IPS-20b (cell line): Measurements from ENCODE around the gene KCNA5.

Source experiments
- H3K27ac ChIP-seq: one replicate; pipeline ENCODE4 v1.5.1; 2013; ENCODE audit warnings: low read length
- H3K27me3 ChIP-seq: 2 replicates; pipeline ENCODE4 v1.6.1; 2013; ENCODE audit warnings: mild to moderate bottlenecking, low read length, inconsistent platforms; ENCODE audit not compliant: insufficient read depth
- H3K36me3 ChIP-seq: 2 replicates; pipeline ENCODE4 v1.6.1; 2013; ENCODE audit warnings: low read depth, mild to moderate bottlenecking, inconsistent platforms, low read length, moderate library complexity; ENCODE audit not compliant: insufficient read depth
- H3K4me1 ChIP-seq: 2 replicates; pipeline ENCODE4 v1.6.1; 2013; ENCODE audit warnings: mild to moderate bottlenecking, control low read depth, inconsistent platforms, low read length, moderate library complexity; ENCODE audit not compliant: insufficient read depth
- H3K4me3 ChIP-seq: 2 replicates; pipeline ENCODE4 v1.5.1; 2013; ENCODE audit warnings: mild to moderate bottlenecking, low read length, inconsistent platforms
- H3K9ac ChIP-seq: 2 replicates; pipeline ENCODE4 v1.6.1; 2013; ENCODE audit warnings: low read depth, mild to moderate bottlenecking, inconsistent platforms, low read length, moderate library complexity
- H3K9me3 ChIP-seq: 2 replicates; pipeline ENCODE4 v1.6.1; 2013; ENCODE audit warnings: mild to moderate bottlenecking, low read depth, low read length, inconsistent platforms; ENCODE audit not compliant: insufficient read depth

The KCNA5 gene

GRCh38 chr12:5068619-5069018 lies 24.9 kb downstream of the KCNA5 start:
- Histone ChIP-seq H3K36me3 (no peaks in the 10 kb centered on the region), H3K27me3 (peaks cover 3% of the 10 kb centered on the region; the same call in 1 of the 2 replicates), H3K9ac (no peak overlapping the region), H3K27ac (no peak overlapping the region), H3K9me3 (no peaks in the 10 kb centered on the region), H3K4me1 (peaks cover 5% of the 10 kb centered on the region; the same call in 1 of the 2 replicates), H3K4me3 (no peak overlapping the region)

- Histone ChIP-seq H3K9ac (no peak overlapping the region), H3K4me1 (peaks cover 5% of the 10 kb centered on the region; the same call in 1 of the 2 replicates), H3K27ac (no peak overlapping the region), H3K27me3 (no peaks in the 10 kb centered on the region), H3K4me3 (no peak overlapping the region), H3K36me3 (no peaks in the 10 kb centered on the region), H3K9me3 (no peaks in the 10 kb centered on the region)
Measured at GRCh38 chr12:5070090-5070489, 26.4 kb downstream of the KCNA5 start.

GRCh38 chr12:5071496-5071895 lies 27.8 kb downstream of the KCNA5 start:
- no peaks in the 10 kb centered on the region for H3K36me3 ChIP-seq
- no peaks in the 10 kb centered on the region for H3K9me3 ChIP-seq
- no peaks in the 10 kb centered on the region for H3K27me3 ChIP-seq
- peaks cover 5% of the 10 kb centered on the region; the same call in 1 of the 2 replicates for H3K4me1 ChIP-seq
- no peak overlapping the region for H3K27ac ChIP-seq
- H3K9ac ChIP-seq: no peak overlapping the region
- H3K4me3 ChIP-seq: no peak overlapping the region

GRCh38 chr12:5072311-5072710 lies 28.6 kb downstream of the KCNA5 start:
- Histone ChIP-seq H3K4me3 (no peak overlapping the region), H3K27ac (no peak overlapping the region), H3K9me3 (no peaks in the 10 kb centered on the region), H3K4me1 (peaks cover 5% of the 10 kb centered on the region; the same call in 1 of the 2 replicates), H3K27me3 (no peaks in the 10 kb centered on the region), H3K36me3 (no peaks in the 10 kb centered on the region), H3K9ac (no peak overlapping the region)

- H3K4me1 ChIP-seq: peaks cover 5% of the 10 kb centered on the region; the same call in 1 of the 2 replicates
- no peak overlapping the region for H3K27ac ChIP-seq
- H3K27me3 ChIP-seq: no peaks in the 10 kb centered on the region
- H3K4me3 ChIP-seq: no peak overlapping the region
- no peaks in the 10 kb centered on the region for H3K9me3 ChIP-seq
- no peaks in the 10 kb centered on the region for H3K36me3 ChIP-seq
- no peak overlapping the region for H3K9ac ChIP-seq
Measured at GRCh38 chr12:5073054-5073453, 29.4 kb downstream of the KCNA5 start.

- Histone ChIP-seq H3K4me3 (no peak overlapping the region), H3K36me3 (no peaks in the 10 kb centered on the region), H3K27ac (no peak overlapping the region), H3K27me3 (no peaks in the 10 kb centered on the region), H3K9me3 (no peaks in the 10 kb centered on the region), H3K9ac (no peak overlapping the region), H3K4me1 (peaks cover 5% of the 10 kb centered on the region; the same call in 1 of the 2 replicates)
Measured at GRCh38 chr12:5073853-5074252, 30.2 kb downstream of the KCNA5 start.

GRCh38 chr12:5076761-5077160 lies 33.1 kb downstream of the KCNA5 start:
- no peaks in the 10 kb centered on the region for H3K27me3 ChIP-seq
- no peak overlapping the region for H3K27ac ChIP-seq
- no peaks in the 10 kb centered on the region; the same call in 1 of the 2 replicates for H3K4me1 ChIP-seq
- H3K4me3 ChIP-seq: no peak overlapping the region
- H3K9ac ChIP-seq: no peak overlapping the region
- no peaks in the 10 kb centered on the region for H3K9me3 ChIP-seq
- no peaks in the 10 kb centered on the region for H3K36me3 ChIP-seq

- H3K9me3 ChIP-seq: no peaks in the 10 kb centered on the region
- no peaks in the 10 kb centered on the region; the same call in 1 of the 2 replicates for H3K4me1 ChIP-seq
- no peak overlapping the region for H3K9ac ChIP-seq
- no peak overlapping the region for H3K27ac ChIP-seq
- no peaks in the 10 kb centered on the region for H3K27me3 ChIP-seq
- H3K36me3 ChIP-seq: no peaks in the 10 kb centered on the region
- H3K4me3 ChIP-seq: no peak overlapping the region
Measured at GRCh38 chr12:5078423-5078822, 34.7 kb downstream of the KCNA5 start.

- H3K4me3 ChIP-seq: no peak overlapping the region
- H3K27me3 ChIP-seq: no peaks in the 10 kb centered on the region
- H3K4me1 ChIP-seq: no peaks in the 10 kb centered on the region; the same call in 1 of the 2 replicates
- no peaks in the 10 kb centered on the region for H3K36me3 ChIP-seq
- no peak overlapping the region for H3K9ac ChIP-seq
- H3K27ac ChIP-seq: no peak overlapping the region
- no peaks in the 10 kb centered on the region for H3K9me3 ChIP-seq
Measured at GRCh38 chr12:5081016-5081415, 37.3 kb downstream of the KCNA5 start.

- no peak overlapping the region for H3K27ac ChIP-seq
- H3K9ac ChIP-seq: no peak overlapping the region
- no peak overlapping the region for H3K4me3 ChIP-seq
- H3K36me3 ChIP-seq: no peaks in the 10 kb centered on the region
- no peaks in the 10 kb centered on the region for H3K27me3 ChIP-seq
- H3K9me3 ChIP-seq: no peaks in the 10 kb centered on the region
- no peaks in the 10 kb centered on the region; the same call in 1 of the 2 replicates for H3K4me1 ChIP-seq
Measured at GRCh38 chr12:5083955-5084849, 40.5 kb downstream of the KCNA5 start.

GRCh38 chr12:5085896-5086295 lies 42.2 kb downstream of the KCNA5 start:
- Histone ChIP-seq H3K4me3 (no peak overlapping the region), H3K36me3 (no peaks in the 10 kb centered on the region), H3K27me3 (no peaks in the 10 kb centered on the region), H3K9me3 (no peaks in the 10 kb centered on the region), H3K4me1 (no peaks in the 10 kb centered on the region), H3K27ac (no peak overlapping the region), H3K9ac (no peak overlapping the region)
